ENCODE results near the gene SVEP1.

DNA sequence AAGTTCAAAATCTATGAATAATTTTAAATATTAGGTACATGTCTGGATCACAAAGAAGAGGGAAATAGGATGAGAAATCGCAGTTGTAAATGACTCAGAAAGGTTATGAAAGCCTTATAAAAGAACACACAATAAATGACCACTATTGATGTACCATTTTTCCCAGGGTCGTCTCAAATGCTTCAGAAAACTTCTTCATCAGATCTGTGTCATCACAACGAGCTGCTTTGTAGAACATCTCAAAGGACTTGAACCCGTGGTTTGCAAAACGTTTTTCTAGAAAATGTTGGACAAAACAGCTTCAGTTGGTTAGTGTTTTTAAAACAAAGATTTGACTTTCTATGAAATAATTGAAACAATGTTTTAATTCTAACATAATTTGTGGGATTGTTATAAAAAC lies 100.1 kb downstream of the SVEP1 start:
- TF ChIP-seq, protein P1, sequence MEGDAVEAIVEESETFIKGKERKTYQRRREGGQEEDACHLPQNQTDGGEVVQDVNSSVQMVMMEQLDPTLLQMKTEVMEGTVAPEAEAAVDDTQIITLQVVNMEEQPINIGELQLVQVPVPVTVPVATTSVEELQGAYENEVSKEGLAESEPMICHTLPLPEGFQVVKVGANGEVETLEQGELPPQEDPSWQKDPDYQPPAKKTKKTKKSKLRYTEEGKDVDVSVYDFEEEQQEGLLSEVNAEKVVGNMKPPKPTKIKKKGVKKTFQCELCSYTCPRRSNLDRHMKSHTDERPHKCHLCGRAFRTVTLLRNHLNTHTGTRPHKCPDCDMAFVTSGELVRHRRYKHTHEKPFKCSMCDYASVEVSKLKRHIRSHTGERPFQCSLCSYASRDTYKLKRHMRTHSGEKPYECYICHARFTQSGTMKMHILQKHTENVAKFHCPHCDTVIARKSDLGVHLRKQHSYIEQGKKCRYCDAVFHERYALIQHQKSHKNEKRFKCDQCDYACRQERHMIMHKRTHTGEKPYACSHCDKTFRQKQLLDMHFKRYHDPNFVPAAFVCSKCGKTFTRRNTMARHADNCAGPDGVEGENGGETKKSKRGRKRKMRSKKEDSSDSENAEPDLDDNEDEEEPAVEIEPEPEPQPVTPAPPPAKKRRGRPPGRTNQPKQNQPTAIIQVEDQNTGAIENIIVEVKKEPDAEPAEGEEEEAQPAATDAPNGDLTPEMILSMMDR (IDR thresholded peaks at IDR 0.05): no peak
- TF ChIP-seq POLR2A (IDR thresholded peaks at IDR 0.05): no peak

Data from gastroesophageal sphincter (tissue), 3 donors.